Measurements from ENCODE around the gene KIAA1217. TPM values are rescaled to one million over a fixed set of nuclear protein-coding genes. Genes with fewer than 3 reads are reported as not detected.
A peak's percentile ranks its signal among the peaks of the same experiment; 100 is the strongest.

Gene KIAA1217
- polyA plus RNA-seq, 2 of the 4 experiments (the other 2 are of a cell fraction): 1.5 to 2.7 TPM

- TF ChIP-seq CBX8 (IDR thresholded peaks at IDR 0.05): no peak
- TF ChIP-seq SREBF2 (IDR thresholded peaks at IDR 0.05): no peak
- TF ChIP-seq RARB (CRISPR knock-in tag; IDR thresholded peaks at IDR 0.05): no peak
- no peak for TF ChIP-seq CHD2 (IDR thresholded peaks at IDR 0.05; ENCODE audit: low read length, partially characterized antibody)
- TF ChIP-seq ESRRA (IDR thresholded peaks at IDR 0.05; ENCODE audit: borderline replicate concordance, low read length): no peak
- no peak for TF ChIP-seq ZFP36 (IDR thresholded peaks at IDR 0.05; ENCODE audit: borderline replicate concordance, partially characterized antibody)
- no peak for TF ChIP-seq KDM1A (IDR thresholded peaks at IDR 0.05; ENCODE audit: low read depth)
- TF ChIP-seq RFX5 (IDR thresholded peaks at IDR 0.05): no peak
- no peak for TF ChIP-seq TP53 (CRISPR knock-in tag; IDR thresholded peaks at IDR 0.05)
- TF ChIP-seq HEYL (CRISPR knock-in tag; IDR thresholded peaks at IDR 0.05): no peak
- TF ChIP-seq HDAC2 (IDR thresholded peaks at IDR 0.05): no peak
- no peak for TF ChIP-seq ZNF302 (CRISPR knock-in tag; IDR thresholded peaks at IDR 0.05)
- no peak for TF ChIP-seq FOSB (CRISPR knock-in tag; IDR thresholded peaks at IDR 0.05)
- TF ChIP-seq, protein P1, sequence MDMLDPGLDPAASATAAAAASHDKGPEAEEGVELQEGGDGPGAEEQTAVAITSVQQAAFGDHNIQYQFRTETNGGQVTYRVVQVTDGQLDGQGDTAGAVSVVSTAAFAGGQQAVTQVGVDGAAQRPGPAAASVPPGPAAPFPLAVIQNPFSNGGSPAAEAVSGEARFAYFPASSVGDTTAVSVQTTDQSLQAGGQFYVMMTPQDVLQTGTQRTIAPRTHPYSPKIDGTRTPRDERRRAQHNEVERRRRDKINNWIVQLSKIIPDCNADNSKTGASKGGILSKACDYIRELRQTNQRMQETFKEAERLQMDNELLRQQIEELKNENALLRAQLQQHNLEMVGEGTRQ (IDR thresholded peaks at IDR 0.05): no peak
- TF ChIP-seq PHF8 (IDR thresholded peaks at IDR 0.05; ENCODE audit: borderline replicate concordance, low read depth): peak; percentile 29; the same call in 1 of the 2 replicates
- no peak for TF ChIP-seq ATOH8 (CRISPR knock-in tag; IDR thresholded peaks at IDR 0.05; ENCODE audit: low read depth)
- no peak for TF ChIP-seq POLR2AphosphoS2 (conservative IDR thresholded peaks at IDR 0.05; ENCODE audit: low read length)
- no peak for TF ChIP-seq REST (IDR thresholded peaks at IDR 0.05)
- TF ChIP-seq NFE2L2 (conservative IDR thresholded peaks at IDR 0.05; ENCODE audit: low read length): no peak
- TF ChIP-seq MAFK (IDR thresholded peaks at IDR 0.05; ENCODE audit: partially characterized antibody): peak; percentile 38
- TF ChIP-seq POLR2A (IDR thresholded peaks at IDR 0.05; ENCODE audit: low read length): no peak
- TF ChIP-seq FOSL2 (IDR thresholded peaks at IDR 0.05): 0 out of 2 replicates have a peak, but pooled peaks have one; percentile 37
- peak; percentile 87 for TF ChIP-seq FOSL2 (CRISPR knock-in tag; IDR thresholded peaks at IDR 0.05)
- TF ChIP-seq HOXB13 (CRISPR knock-in tag; IDR thresholded peaks at IDR 0.05; ENCODE audit: low read depth): no peak
- no peak for TF ChIP-seq BHLHE40 (IDR thresholded peaks at IDR 0.05; ENCODE audit: low read depth, low read length)
- no peak for TF ChIP-seq EHF (CRISPR knock-in tag; IDR thresholded peaks at IDR 0.05)
- TF ChIP-seq MYC (IDR thresholded peaks at IDR 0.05; ENCODE audit: borderline replicate concordance, low read length): peak; percentile 14; the same call in 1 of the 2 replicates
- no peak for TF ChIP-seq NPAS2 (CRISPR knock-in tag; IDR thresholded peaks at IDR 0.05; ENCODE audit: borderline replicate concordance)
- TF ChIP-seq HOXA7 (CRISPR knock-in tag; IDR thresholded peaks at IDR 0.05): no peak
- TF ChIP-seq CEBPB (IDR thresholded peaks at IDR 0.05): no peak
- TF ChIP-seq MAX (IDR thresholded peaks at IDR 0.05): no peak
- TF ChIP-seq NR3C1 (IDR thresholded peaks at IDR 0.05): no peak
- TF ChIP-seq ZSCAN20 (CRISPR knock-in tag; IDR thresholded peaks at IDR 0.05): no peak
- TF ChIP-seq, protein P2, sequence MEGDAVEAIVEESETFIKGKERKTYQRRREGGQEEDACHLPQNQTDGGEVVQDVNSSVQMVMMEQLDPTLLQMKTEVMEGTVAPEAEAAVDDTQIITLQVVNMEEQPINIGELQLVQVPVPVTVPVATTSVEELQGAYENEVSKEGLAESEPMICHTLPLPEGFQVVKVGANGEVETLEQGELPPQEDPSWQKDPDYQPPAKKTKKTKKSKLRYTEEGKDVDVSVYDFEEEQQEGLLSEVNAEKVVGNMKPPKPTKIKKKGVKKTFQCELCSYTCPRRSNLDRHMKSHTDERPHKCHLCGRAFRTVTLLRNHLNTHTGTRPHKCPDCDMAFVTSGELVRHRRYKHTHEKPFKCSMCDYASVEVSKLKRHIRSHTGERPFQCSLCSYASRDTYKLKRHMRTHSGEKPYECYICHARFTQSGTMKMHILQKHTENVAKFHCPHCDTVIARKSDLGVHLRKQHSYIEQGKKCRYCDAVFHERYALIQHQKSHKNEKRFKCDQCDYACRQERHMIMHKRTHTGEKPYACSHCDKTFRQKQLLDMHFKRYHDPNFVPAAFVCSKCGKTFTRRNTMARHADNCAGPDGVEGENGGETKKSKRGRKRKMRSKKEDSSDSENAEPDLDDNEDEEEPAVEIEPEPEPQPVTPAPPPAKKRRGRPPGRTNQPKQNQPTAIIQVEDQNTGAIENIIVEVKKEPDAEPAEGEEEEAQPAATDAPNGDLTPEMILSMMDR (IDR thresholded peaks at IDR 0.05): no peak
Observed at GRCh38 chr10:24465891-24466818, 257.2 kb downstream of the KIAA1217 start (continued).
